H1 (cell line): ENCODE measurements around the gene ZBTB43.

Experiments
- CBX5 ChIP-seq: fragments of 300-800, 300-1000 bp; sonication (generic); IDR thresholded peaks from 2 replicates; pipeline ENCODE4 v1.7.1; 2016; ENCODE audit warnings: antibody characterized with exemption, low read length, low read depth
- CBX8 ChIP-seq: fragments of 300-800, 300-1000 bp; sonication (generic); IDR thresholded peaks from 2 replicates; pipeline ENCODE4 v1.7.1; 2016; ENCODE audit warnings: low read depth, low read length, borderline replicate concordance
- CHD2 ChIP-seq: IDR thresholded peaks from 2 replicates; pipeline ENCODE4 v1.6.1; 2012; ENCODE audit warnings: low read length, improper control_type of control experiment
- CTBP2 ChIP-seq: IDR thresholded peaks from 2 replicates; pipeline ENCODE4 v1.7.0; 2011; ENCODE audit warnings: borderline replicate concordance, mild to moderate bottlenecking, moderate library complexity, mixed read lengths, low read length; ENCODE audit not compliant: insufficient read depth, insufficient read length
- FOSL1 ChIP-seq: IDR thresholded peaks from 2 replicates; pipeline ENCODE4 v1.6.1; 2011; ENCODE audit warnings: mild to moderate bottlenecking, low read depth, low read length, moderate library complexity; ENCODE audit not compliant: insufficient read depth
- POLR2A ChIP-seq, 2 experiments: IDR thresholded peaks; 1 replicate in 1 of 2; 2 replicates in 1 of 2; pipeline ENCODE4 v1.6.1; 2011; ENCODE audit warnings: low read depth in 2 of 2, low read length in 2 of 2, mild to moderate bottlenecking in 2 of 2; ENCODE audit errors: control extremely low read depth in 1 of 2
- RAD21 ChIP-seq, 2 experiments: IDR thresholded peaks in 1 of 2; conservative IDR thresholded peaks in 1 of 2; 2 replicates each; pipeline ENCODE4 v1.6.1; 2011; ENCODE audit warnings: low read depth in 2 of 2, low read length in 2 of 2, improper control_type of control experiment in 1 of 2, inconsistent platforms in 1 of 2, mild to moderate bottlenecking in 1 of 2, moderate library complexity in 1 of 2
- TAF1 ChIP-seq: IDR thresholded peaks from 2 replicates; pipeline ENCODE4 v1.6.1; 2011; ENCODE audit warnings: mild to moderate bottlenecking, low read depth, low read length
- TBP ChIP-seq: IDR thresholded peaks from 2 replicates; pipeline ENCODE4 v1.6.1; 2011; ENCODE audit warnings: low read depth, low read length, improper control_type of control experiment
- TF ChIP-seq, protein P1 (sequence below), 3 experiments: IDR thresholded peaks; 1 replicate in 2 of 3; 2 replicates in 1 of 3; pipeline versions ENCODE4 v1.5.1 to v1.6.1; 2011; ENCODE audit warnings: low read length in 3 of 3, mild to moderate bottlenecking in 3 of 3, inconsistent platforms in 2 of 3, low read depth in 1 of 3, moderate library complexity in 1 of 3; ENCODE audit not compliant: insufficient read depth in 1 of 3; ENCODE audit errors: control extremely low read depth in 1 of 3
- TF ChIP-seq, protein P2 (sequence below): IDR thresholded peaks from 2 replicates; pipeline ENCODE4 v1.6.1; 2012; ENCODE audit warnings: inconsistent platforms

DNA sequence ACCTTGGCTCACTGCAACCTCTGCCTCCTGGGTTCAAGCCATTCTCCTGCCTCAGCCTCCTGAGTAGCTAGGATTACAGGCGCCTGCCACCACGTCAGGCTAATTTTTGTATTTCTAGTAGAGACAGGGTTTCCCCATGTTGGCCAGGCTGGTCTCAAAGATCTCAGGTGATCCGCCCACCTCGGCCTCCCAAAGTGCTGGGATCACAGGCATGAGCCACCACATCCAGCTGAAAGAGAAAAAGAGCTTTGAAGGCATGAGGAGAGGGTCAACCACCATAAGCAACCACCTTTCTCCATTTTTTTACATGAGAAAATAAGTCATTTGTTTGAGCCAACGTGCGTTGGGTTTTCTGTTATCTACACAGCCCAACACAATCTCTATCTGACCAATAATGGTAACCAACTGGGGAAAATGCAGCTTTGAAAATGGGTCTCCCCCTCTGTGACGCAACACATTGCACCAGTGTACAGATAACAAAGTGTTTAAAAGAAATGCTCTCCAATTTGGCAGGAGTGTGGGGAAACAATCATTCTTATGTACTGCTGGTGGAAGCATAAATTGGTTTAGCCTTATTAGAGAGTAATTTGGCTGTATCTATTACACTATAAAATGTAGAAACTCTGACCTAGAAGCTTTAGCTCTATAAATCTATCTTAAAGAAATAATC, 45.8 kb upstream of the ZBTB43 start:
- TF ChIP-seq CBX8 (no peak), RAD21 (IDR thresholded peaks at IDR 0.05 in 1 of 2, conservative IDR thresholded peaks at IDR 0.05 in 1 of 2; ENCODE audit: low read depth in 2 of 2, low read length in 2 of 2) (no peak), CHD2 (no peak), CBX5 (no peak), FOSL1 (no peak), TBP (no peak), TAF1 (no peak), POLR2A (IDR thresholded peaks at IDR 0.05; ENCODE audit: control extremely low read depth in 1 of 2, low read depth in 2 of 2, low read length in 2 of 2) (no peak), CTBP2 (no peak)
- TF ChIP-seq, protein P1, sequence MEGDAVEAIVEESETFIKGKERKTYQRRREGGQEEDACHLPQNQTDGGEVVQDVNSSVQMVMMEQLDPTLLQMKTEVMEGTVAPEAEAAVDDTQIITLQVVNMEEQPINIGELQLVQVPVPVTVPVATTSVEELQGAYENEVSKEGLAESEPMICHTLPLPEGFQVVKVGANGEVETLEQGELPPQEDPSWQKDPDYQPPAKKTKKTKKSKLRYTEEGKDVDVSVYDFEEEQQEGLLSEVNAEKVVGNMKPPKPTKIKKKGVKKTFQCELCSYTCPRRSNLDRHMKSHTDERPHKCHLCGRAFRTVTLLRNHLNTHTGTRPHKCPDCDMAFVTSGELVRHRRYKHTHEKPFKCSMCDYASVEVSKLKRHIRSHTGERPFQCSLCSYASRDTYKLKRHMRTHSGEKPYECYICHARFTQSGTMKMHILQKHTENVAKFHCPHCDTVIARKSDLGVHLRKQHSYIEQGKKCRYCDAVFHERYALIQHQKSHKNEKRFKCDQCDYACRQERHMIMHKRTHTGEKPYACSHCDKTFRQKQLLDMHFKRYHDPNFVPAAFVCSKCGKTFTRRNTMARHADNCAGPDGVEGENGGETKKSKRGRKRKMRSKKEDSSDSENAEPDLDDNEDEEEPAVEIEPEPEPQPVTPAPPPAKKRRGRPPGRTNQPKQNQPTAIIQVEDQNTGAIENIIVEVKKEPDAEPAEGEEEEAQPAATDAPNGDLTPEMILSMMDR (IDR thresholded peaks at IDR 0.05; ENCODE audit: control extremely low read depth in 1 of 3, insufficient read depth in 1 of 3, low read depth in 1 of 3, low read length in 3 of 3) = no peak
- TF ChIP-seq, protein P2, sequence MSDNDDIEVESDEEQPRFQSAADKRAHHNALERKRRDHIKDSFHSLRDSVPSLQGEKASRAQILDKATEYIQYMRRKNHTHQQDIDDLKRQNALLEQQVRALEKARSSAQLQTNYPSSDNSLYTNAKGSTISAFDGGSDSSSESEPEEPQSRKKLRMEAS = no peak
